Uterus (tissue), 2 donors: Measurements from ENCODE around the gene ZCCHC14.

Experiments used
- POLR2A ChIP-seq, 2 donors: fragments of 450-650 bp; IDR thresholded peaks; one replicate each; pipeline ENCODE4 v1.6.1; 2016; ENCODE audit warnings: antibody characterized with exemption in 2 of 2, mild to moderate bottlenecking in 1 of 2, moderate library complexity in 1 of 2
- TF ChIP-seq, protein P1 (sequence below), 4 experiments: fragments of 200-600 bp in 2 of 4; fragments of 450-650 bp in 2 of 4; sonication (generic) in 2 of 4; IDR thresholded peaks; one replicate each; pipeline ENCODE4 v1.5.1; 2016 to 2019; ENCODE audit warnings: antibody characterized with exemption in 4 of 4, mild to moderate bottlenecking in 2 of 4, moderate library complexity in 1 of 4

DNA sequence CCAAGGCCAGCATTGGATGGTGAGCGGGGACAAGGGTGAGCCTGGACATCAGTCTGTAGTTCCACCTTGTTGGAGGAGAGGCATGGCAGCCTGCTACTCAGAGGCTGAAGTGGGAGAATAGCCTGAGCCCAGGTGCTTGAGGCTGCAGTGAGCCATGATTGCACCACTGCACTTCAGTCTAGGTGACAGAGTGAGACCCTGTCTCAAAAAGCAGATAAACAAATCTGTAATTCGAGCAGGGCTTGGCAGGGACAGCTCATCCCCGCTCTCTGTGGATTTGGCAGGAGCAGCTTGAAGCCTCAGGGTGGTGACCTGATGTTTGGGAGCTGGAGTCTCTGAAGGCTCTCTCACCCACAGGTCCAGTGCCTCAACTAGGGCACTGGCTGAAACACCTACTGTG is 38.6 kb upstream of the ZCCHC14 start:
- TF ChIP-seq, protein P1, sequence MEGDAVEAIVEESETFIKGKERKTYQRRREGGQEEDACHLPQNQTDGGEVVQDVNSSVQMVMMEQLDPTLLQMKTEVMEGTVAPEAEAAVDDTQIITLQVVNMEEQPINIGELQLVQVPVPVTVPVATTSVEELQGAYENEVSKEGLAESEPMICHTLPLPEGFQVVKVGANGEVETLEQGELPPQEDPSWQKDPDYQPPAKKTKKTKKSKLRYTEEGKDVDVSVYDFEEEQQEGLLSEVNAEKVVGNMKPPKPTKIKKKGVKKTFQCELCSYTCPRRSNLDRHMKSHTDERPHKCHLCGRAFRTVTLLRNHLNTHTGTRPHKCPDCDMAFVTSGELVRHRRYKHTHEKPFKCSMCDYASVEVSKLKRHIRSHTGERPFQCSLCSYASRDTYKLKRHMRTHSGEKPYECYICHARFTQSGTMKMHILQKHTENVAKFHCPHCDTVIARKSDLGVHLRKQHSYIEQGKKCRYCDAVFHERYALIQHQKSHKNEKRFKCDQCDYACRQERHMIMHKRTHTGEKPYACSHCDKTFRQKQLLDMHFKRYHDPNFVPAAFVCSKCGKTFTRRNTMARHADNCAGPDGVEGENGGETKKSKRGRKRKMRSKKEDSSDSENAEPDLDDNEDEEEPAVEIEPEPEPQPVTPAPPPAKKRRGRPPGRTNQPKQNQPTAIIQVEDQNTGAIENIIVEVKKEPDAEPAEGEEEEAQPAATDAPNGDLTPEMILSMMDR (IDR thresholded peaks at IDR 0.05), result no peak
- TF ChIP-seq POLR2A (IDR thresholded peaks at IDR 0.05), result no peak
